Renal cortex interstitium (tissue), 11 donors: ENCODE results near the gene LCTL. TPM values are rescaled to one million over a fixed set of nuclear protein-coding genes. Genes with fewer than 3 reads are reported as not detected.
"Not testable (repeated sequence)": the region's sequence is repeated elsewhere in the genome, so short reads cannot be mapped to it uniquely, and the experiment has no call there.

Experiments
- DNase-seq, 11 donors: peaks; one replicate each; pipeline ENCODE4 v3.0.0-alpha.2; 2013; ENCODE audit warnings: low read depth in 9 of 11, low spot score in 4 of 11; ENCODE audit errors: extremely low read depth in 1 of 11
- polyA plus RNA-seq, 3 donors: library from polyadenylated mRNA; unstranded; fragments of 120-200 nt; gene quantifications; one replicate each; pipeline ENCODE4 v1.2.1, GENCODE V29; 2013; ENCODE audit not compliant: insufficient read length in 3 of 3

The LCTL gene
- polyA plus RNA-seq, 3 donors = 0.22 to 0.41 (median 0.33) TPM

GRCh38 chr15:66505818-66506217, 60.0 kb downstream of the LCTL start:
- DNase-seq = no peak

GRCh38 chr15:66505430-66505811, 60.4 kb downstream of the LCTL start:
- DNase-seq = peak in 2 of 11 donors; percentile 20 to 58

- DNase-seq = peak; percentile 54 to 91 (median 71)
Observed at GRCh38 chr15:66504563-66505429, 61.0 kb downstream of the LCTL start, which contains the start of the genes RPL4 and ZWILCH. RPL4 (minus strand) TSS chr15:66504855; CDS start chr15:66504790, 65 bp downstream. ZWILCH (plus strand) TSS chr15:66505326; CDS start chr15:66505339, 13 bp downstream.

GRCh38 chr15:66503780-66504562, 61.8 kb downstream of the LCTL start:
- DNase-seq = no peak

- DNase-seq = not testable (repeated sequence)
Observed at GRCh38 chr15:66503041-66503648, 62.7 kb downstream of the LCTL start.

GRCh38 chr15:66502491-66502890, 63.3 kb downstream of the LCTL start:
- no peak for DNase-seq

- not testable (repeated sequence) for DNase-seq
Observed at GRCh38 chr15:66500346-66500745, 65.5 kb downstream of the LCTL start.

GRCh38 chr15:66498501-66499386, 67.1 kb downstream of the LCTL start:
- no peak for DNase-seq

Other genes with a start within 250 kb of the LCTL start
- 10 to 100 TPM; 16.1 to 21.1 (median 19.7) TPM for gene TIPIN, start 209.3 kb downstream of the LCTL start, polyA plus RNA-seq
- 10 to 100 TPM; 51.1 to 51.6 (median 51.4) TPM for gene MAP2K1, start 179.1 kb downstream of the LCTL start, polyA plus RNA-seq
- gene SNAPC5, start 68.2 kb downstream of the LCTL start, polyA plus RNA-seq = 10 to 100 TPM; 32.5 to 45.4 (median 38.4) TPM
- gene RPL4, start 61.1 kb downstream of the LCTL start, polyA plus RNA-seq = 1,000 to 10,000 TPM; 3,551 to 3,829 (median 3,692) TPM
- 10 to 100 TPM; 25.2 to 31.2 (median 28.4) TPM for gene ZWILCH, start 60.7 kb downstream of the LCTL start, polyA plus RNA-seq
- 10 to 100 TPM; 25.6 to 41.7 (median 39.7) TPM for gene SMAD6, start 136.2 kb upstream of the LCTL start, polyA plus RNA-seq